GM12875 (cell line): ENCODE results near the gene CERS6.

Source experiments
- H3K4me3 ChIP-seq: one replicate; pipeline ENCODE4 v1.5.1; 2011; ENCODE audit warnings: low read depth, low read length, control low read depth
- TF ChIP-seq, protein P1 (sequence below): IDR thresholded peaks from 2 replicates; pipeline ENCODE4 v1.5.1; 2011; ENCODE audit warnings: low read depth, mild to moderate bottlenecking, control low read depth, inconsistent platforms, low read length, moderate library complexity, borderline replicate concordance; ENCODE audit not compliant: insufficient read depth

The CERS6 gene

DNA sequence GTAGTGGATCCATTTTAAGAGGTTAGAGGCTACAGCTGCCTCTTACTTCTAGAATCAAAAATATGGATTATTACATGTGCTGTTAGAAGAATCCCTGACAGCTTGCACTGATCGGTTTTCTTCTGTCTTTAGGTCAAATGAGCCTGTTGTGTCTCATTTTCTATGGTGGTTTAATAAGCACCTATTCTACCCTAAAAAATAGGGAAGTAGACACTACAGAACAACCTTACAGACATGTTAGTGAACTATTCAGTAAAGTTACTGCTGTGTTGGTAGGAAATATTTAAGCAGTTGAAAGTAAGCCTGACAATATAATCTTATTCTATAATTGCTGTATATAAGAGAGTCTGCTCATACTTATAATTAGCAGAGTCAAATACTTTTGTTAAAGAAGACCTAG is 177.8 kb downstream of the CERS6 start:
- TF ChIP-seq, protein P1, sequence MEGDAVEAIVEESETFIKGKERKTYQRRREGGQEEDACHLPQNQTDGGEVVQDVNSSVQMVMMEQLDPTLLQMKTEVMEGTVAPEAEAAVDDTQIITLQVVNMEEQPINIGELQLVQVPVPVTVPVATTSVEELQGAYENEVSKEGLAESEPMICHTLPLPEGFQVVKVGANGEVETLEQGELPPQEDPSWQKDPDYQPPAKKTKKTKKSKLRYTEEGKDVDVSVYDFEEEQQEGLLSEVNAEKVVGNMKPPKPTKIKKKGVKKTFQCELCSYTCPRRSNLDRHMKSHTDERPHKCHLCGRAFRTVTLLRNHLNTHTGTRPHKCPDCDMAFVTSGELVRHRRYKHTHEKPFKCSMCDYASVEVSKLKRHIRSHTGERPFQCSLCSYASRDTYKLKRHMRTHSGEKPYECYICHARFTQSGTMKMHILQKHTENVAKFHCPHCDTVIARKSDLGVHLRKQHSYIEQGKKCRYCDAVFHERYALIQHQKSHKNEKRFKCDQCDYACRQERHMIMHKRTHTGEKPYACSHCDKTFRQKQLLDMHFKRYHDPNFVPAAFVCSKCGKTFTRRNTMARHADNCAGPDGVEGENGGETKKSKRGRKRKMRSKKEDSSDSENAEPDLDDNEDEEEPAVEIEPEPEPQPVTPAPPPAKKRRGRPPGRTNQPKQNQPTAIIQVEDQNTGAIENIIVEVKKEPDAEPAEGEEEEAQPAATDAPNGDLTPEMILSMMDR, result no peak
- H3K4me3 ChIP-seq, result no peak overlapping the region

DNA sequence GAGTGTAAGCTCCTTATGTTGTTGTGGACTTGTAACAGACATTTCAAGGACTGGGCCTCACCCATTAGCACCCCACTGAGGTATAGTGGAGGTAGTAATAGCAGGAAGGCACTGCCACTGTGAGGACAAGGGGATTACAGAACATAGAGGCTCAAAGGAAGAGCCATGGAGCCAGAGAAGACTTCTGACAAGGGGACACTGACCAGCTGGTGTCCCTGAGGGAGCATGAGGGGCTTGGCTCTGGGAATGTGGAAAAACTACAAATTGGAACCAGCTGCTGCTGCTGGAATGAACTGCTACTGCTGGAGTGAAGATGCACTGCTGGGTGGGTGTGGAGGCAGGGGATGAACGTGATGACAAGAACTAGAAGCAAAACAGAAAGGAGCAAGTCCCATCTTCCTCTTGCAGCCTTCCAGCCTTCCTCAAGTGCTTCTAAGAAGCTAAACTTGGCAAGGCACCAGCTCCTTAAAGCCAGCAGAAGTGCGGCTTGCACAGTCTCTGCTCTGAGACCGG is 179.0 kb downstream of the CERS6 start:
- no peak overlapping the region for H3K4me3 ChIP-seq
- TF ChIP-seq, protein P1, result no peak

DNA sequence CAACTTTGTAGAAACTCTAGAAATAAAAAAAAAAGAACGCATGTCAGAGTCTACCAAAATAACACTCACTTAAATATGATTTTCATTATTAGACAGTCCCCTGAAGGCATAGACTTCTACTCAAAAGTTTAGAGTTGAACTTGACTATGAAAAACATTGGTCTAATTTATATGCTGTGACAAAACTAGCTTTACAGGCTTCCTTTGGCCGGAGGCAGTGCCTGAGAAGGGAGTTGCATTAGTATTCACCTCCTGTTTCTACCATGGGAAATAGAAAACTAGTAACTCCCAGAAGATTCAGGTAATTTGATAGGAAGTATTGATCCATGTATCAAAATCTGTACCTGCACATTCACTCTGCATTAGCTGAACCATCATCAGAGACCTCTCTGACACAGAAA is 182.9 kb downstream of the CERS6 start:
- no peak overlapping the region for H3K4me3 ChIP-seq
- TF ChIP-seq, protein P1, result no peak

- TF ChIP-seq, protein P1, result no peak
- no peak overlapping the region for H3K4me3 ChIP-seq
These were observed 183.4 kb downstream of the CERS6 start for GRCh38 chr2:168639441-168639898.

- no peak overlapping the region for H3K4me3 ChIP-seq
These were observed 184.0 kb downstream of the CERS6 start for GRCh38 chr2:168640039-168640438.

GRCh38 chr2:168641636-168642035 is 185.6 kb downstream of the CERS6 start:
- no peak overlapping the region for H3K4me3 ChIP-seq
- TF ChIP-seq, protein P1, result no peak

More at GRCh38 chr2:168640039-168640438, 184.0 kb downstream of the CERS6 start:
- TF ChIP-seq, protein P1, result no peak

- TF ChIP-seq, protein P1, result no peak
- no peak overlapping the region for H3K4me3 ChIP-seq
These were observed 186.8 kb downstream of the CERS6 start for GRCh38 chr2:168642873-168643272.
